GM19240 (cell line): Measurements from ENCODE around the gene SASH1.

Experiments
- DNase-seq: peaks from one replicate; pipeline ENCODE4 v3.0.0; 2011; ENCODE audit warnings: low spot score; ENCODE audit not compliant: insufficient read length

SASH1 gene

GRCh38 chr6:148431840-148432239 lies 89.2 kb downstream of the SASH1 start:
- DNase-seq: no peak

GRCh38 chr6:148432462-148433195 lies 90.0 kb downstream of the SASH1 start:
- DNase-seq: no peak

GRCh38 chr6:148435386-148435785 lies 92.7 kb downstream of the SASH1 start:
- no peak for DNase-seq

GRCh38 chr6:148436466-148436865 lies 93.8 kb downstream of the SASH1 start:
- DNase-seq: no peak

DNA sequence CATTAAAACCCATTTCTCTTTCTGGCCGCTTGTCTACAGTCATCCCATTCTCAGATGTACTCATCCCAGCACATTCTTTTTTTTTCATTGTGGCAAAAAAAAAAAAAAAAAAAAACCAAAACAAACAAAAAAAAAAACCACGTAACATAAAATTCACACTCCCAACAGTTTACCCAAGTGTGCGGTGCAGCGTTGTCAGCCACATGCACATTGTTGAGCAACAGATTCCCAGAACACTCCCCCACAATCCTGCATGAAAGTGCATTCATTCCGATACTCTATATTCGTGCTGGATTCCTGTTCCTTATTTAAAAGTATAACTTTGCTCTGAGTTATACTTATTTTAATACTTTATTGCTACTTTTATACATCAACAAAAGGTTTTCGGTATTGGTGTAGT lies 96.0 kb downstream of the SASH1 start:
- DNase-seq: no peak

GRCh38 chr6:148440016-148440415 lies 97.4 kb downstream of the SASH1 start:
- no peak for DNase-seq

DNA sequence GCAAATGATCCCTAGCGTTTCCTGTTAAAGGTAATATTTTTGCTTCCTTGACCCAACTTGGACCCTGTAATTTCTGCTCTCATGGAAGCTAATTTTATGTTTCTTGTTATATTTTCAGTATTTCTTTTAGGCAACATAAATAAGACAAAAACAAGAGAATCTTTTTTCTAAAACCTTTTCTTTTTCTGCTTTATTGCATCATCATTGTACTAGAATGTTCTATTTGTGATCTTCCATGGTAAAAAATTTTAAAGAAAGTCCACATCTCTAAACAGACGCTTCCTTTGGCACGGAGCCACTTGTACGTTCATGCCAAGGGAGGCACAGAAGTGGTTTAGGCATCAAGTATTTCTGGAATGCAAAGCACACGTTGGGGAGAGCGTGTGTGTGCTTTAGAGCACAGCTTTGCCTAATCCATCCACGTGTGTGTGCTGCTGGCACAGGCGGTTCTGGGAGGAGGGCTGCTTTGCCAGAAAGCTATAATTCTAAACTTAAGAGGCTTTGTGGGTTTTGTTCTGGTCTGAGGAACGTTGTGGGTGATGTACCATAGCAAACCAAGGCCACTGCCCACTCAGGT lies 98.3 kb downstream of the SASH1 start:
- no peak for DNase-seq

DNA sequence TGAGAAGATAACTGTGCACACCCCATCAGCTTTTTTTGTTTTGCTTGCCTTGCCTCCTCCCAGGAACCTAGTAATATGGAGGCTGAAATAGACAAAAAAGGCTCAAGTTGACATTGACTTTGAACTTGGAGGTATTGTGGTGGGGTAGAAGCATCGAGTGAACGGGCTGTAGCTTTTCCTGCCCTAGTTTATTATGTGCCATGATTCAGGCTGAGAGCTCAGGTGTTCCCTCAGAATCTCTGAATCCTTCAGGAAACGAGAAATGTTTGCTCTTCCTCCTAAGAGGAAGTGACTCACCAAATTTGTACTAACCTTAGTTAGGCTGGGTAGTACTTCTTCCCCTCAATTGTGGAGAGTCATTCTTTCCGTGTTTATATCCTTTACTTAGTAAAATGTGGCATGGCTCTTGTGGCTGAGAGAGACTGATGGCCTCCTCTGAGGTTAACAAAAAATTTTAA lies 98.8 kb downstream of the SASH1 start:
- DNase-seq: no peak

GRCh38 chr6:148443798-148444560 lies 101.3 kb downstream of the SASH1 start:
- DNase-seq: no peak

DNA sequence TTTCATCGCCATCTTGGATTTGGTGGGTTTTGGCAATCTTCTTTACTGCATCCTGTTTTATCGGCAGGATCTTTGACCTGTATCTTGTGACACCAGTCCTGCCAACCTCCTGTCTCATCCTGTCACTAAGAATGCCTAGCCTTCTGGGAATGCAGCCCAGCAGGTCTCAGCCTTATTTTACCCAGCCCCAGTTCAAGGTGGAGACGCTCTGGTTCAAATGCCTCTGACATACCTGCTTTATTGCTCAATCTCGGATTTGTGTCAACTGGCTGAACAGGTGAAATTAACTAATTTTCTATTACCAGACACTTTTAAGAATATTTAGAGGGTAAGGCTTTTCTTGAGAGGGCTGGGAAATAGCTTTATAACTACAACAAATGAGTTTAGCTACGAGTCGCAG lies 102.5 kb downstream of the SASH1 start:
- no peak for DNase-seq

DNA sequence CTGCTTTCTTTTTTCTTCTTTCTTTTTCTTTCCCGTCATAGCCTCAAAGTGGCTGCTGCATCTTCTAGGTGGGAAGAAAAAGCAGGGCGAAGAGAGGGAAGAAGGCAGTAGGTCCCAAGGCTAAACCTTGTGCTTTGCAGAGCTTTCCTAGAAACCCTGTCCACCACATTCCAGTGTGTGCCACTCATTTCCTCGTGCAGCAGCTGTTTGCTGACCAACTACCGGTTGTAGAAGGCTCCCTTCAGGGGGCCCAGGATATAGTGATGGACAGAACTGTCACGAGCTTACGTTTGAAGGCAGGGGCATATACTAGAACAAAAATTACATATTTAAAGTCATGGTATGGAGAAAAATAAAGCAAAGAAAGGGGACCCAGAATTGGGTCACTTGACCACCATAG lies 103.0 kb downstream of the SASH1 start:
- no peak for DNase-seq

DNA sequence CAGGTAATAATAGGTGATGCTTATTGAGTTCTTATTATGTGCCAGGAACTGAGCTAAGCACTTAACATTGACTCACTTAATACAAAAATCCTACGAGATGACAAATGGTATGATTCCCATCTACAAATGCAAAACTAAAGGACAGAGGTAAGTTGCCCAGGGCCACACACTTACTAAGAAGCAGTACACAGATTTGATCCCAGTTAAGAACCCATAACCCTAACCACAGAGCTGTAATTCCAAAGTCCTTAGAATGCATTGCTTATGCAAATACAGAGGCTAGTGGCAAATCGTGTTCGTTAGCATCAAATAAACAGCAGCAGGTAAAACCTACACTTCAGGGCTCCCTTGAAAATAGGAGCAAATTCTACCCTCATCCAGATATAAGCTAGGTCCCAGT lies 104.0 kb downstream of the SASH1 start:
- no peak for DNase-seq

- DNase-seq: no peak
Measured at GRCh38 chr6:148447521-148448230, 105.0 kb downstream of the SASH1 start.

- no peak for DNase-seq
Measured at GRCh38 chr6:148448369-148449012, 105.9 kb downstream of the SASH1 start.

GRCh38 chr6:148450866-148451265 lies 108.2 kb downstream of the SASH1 start:
- no peak for DNase-seq

DNA sequence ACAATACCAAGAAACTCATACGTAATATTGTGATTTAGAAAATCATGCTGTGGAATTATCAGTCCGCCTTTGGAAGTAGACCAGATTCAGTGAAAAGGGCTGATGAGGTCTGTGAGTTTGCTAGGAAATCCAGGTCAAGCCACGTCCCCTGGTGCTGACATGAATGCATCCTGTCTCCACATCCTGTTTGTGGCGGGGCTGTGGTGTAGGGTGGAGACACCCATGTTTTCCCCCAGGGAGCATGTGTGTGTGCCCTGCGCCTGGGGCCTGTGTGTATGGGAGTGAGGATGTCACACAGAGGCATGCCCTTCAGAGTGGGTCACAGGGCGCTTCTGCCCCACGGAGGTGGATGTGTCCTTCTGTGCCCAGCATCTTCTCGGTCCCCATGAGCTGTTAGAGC lies 109.1 kb downstream of the SASH1 start:
- DNase-seq: no peak

DNA sequence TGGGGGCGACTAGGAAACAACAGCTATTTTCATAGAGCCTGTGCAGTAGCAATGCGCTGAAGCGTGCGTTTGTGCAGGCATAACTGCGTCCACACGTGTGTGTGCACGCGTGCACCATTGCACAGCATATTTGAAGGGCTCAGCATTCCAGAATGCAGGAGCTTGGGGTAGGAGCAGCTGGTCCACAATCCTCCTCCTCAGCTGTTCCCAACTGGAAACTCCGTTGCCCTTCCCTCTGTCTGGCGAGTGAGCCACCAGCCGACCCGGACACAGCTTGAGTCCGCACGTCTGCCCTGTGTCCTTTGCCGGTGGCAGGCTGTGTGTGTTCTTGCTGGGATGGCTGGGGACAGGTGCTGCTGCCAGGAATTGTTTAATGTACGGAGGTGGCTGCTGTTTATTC lies 110.2 kb downstream of the SASH1 start:
- no peak for DNase-seq

GRCh38 chr6:148453906-148454305 lies 111.3 kb downstream of the SASH1 start:
- no peak for DNase-seq

DNA sequence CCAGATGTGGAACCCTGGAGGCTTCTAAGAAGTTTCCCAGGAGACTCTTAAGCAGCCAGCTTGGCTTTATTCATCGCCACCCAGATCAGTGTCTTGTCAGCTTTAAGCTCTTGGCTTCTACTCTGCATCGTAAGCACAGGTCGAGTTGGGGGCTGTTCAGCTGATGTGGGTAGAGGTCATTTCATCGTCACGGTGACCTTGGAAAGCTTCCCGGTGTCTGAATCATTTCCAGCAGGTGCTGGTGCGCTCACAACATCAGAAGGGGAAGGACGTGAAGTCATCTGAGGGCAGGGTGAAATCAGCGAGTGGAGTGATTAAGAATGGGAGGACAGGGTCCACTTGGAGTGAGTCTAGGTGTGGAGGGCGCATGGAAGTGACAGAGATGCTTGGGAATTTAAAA lies 112.6 kb downstream of the SASH1 start:
- DNase-seq: no peak

GRCh38 chr6:148455674-148456558 lies 113.3 kb downstream of the SASH1 start:
- DNase-seq: no peak
